Caco-2 (cell line): Measurements from ENCODE around the gene STARD3NL. TPM values are rescaled to one million over a fixed set of nuclear protein-coding genes. Genes with fewer than 3 reads are reported as not detected.

ENCODE experiments used
- BruUV-seq: library from RNA; stranded (reverse); fragments of 400-500 nt; replicated peaks from 2 replicates; lab custom pipeline; 2021; lab: Mats Ljungman, UMichigan
- CTCF ChIA-PET: fragments of 300-600 bp; sonication (Branson Sonifier 250); formaldehyde crosslinking; loops from one replicate; lab custom pipeline; 2022; ENCODE audit warnings: antibody characterized with exemption; lab: Charles Lee
- POLR2A ChIA-PET: fragments of 300-600 bp; sonication (Branson Sonifier 250); formaldehyde crosslinking; loops from one replicate; lab custom pipeline; 2022; ENCODE audit warnings: antibody characterized with exemption; lab: Charles Lee
- DNase-seq, 2 experiments: peaks; one replicate each; pipeline versions ENCODE4 v3.0.0 to v3.0.0-alpha.2; 2020 to 2022
- H3K27me3 ChIP-seq: replicated peaks from 2 replicates; pipeline ENCODE4 v1.6.0; 2011; ENCODE audit warnings: low read length; ENCODE audit not compliant: control insufficient read depth, insufficient read depth
- H3K36me3 ChIP-seq: 2 replicates; pipeline ENCODE4 v1.5.1; 2011; ENCODE audit warnings: low read length; ENCODE audit not compliant: control insufficient read depth, insufficient read depth
- H3K4me1 ChIP-seq: fragments of 250-450 bp; sonication (Bioruptor Pico); 2 replicates; pipeline ENCODE4 v1.5.1; 2020; ENCODE audit warnings: mild to moderate bottlenecking
- H3K4me3 ChIP-seq: 2 replicates; pipeline ENCODE4 v1.5.1; 2011; ENCODE audit warnings: low read depth, mild to moderate bottlenecking, control low read depth, low read length
- H3K9me3 ChIP-seq: fragments of 250-450 bp; sonication (Bioruptor Pico); 2 replicates; pipeline ENCODE4 v1.5.1; 2020; ENCODE audit warnings: mild to moderate bottlenecking, moderate library complexity
- H3K27ac Mint-ChIP-seq: one replicate; pipeline ENCODE4 v1.8.0; 2022; ENCODE audit warnings: mixed read lengths; ENCODE audit not compliant: unreplicated experiment
- H3K27me3 Mint-ChIP-seq: one replicate; pipeline ENCODE4 v1.8.0; 2022; ENCODE audit warnings: mixed read lengths; ENCODE audit not compliant: insufficient read depth, unreplicated experiment
- H3K36me3 Mint-ChIP-seq: one replicate; pipeline ENCODE4 v1.8.0; 2022; ENCODE audit warnings: mild to moderate bottlenecking, mixed read lengths; ENCODE audit not compliant: insufficient read depth, unreplicated experiment
- H3K4me1 Mint-ChIP-seq: one replicate; pipeline ENCODE4 v1.8.0; 2022; ENCODE audit warnings: low read depth, mixed read lengths; ENCODE audit not compliant: unreplicated experiment
- H3K4me3 Mint-ChIP-seq: one replicate; pipeline ENCODE4 v1.8.0; 2022; ENCODE audit warnings: mild to moderate bottlenecking, moderate library complexity, mixed read lengths; ENCODE audit not compliant: unreplicated experiment
- H3K9me3 Mint-ChIP-seq: one replicate; pipeline ENCODE4 v1.8.0; 2022; ENCODE audit warnings: mixed read lengths; ENCODE audit not compliant: unreplicated experiment
- intact Hi-C: fragments of 100-400 bp; cut with micrococcal nuclease; formaldehyde crosslinking; loops from one replicate; pipeline ENCODE4 v1.10.0; 2022; ENCODE audit not compliant: unreplicated experiment
- total RNA-seq: library from RNA; stranded (reverse); gene quantifications from 2 replicates; pipeline ENCODE4 v1.2.3, GENCODE V29; 2022
- TF ChIP-seq, protein P1 (sequence below), 2 experiments: fragments of 200-600 bp in 1 of 2; IDR thresholded peaks; 1 replicate in 1 of 2; 2 replicates in 1 of 2; pipeline versions ENCODE4 v1.5.1 to v1.8.0; 2011 to 2022; ENCODE audit warnings: antibody characterized with exemption in 1 of 2, control low read depth in 1 of 2, inconsistent platforms in 1 of 2, low read depth in 1 of 2, low read length in 1 of 2, mild to moderate bottlenecking in 1 of 2, moderate library complexity in 1 of 2; ENCODE audit not compliant: insufficient read depth in 1 of 2, severe bottlenecking in 1 of 2, unreplicated experiment in 1 of 2

Gene STARD3NL
- total RNA-seq, 1 experiment from 2014 or later: 32.6 TPM

DNA sequence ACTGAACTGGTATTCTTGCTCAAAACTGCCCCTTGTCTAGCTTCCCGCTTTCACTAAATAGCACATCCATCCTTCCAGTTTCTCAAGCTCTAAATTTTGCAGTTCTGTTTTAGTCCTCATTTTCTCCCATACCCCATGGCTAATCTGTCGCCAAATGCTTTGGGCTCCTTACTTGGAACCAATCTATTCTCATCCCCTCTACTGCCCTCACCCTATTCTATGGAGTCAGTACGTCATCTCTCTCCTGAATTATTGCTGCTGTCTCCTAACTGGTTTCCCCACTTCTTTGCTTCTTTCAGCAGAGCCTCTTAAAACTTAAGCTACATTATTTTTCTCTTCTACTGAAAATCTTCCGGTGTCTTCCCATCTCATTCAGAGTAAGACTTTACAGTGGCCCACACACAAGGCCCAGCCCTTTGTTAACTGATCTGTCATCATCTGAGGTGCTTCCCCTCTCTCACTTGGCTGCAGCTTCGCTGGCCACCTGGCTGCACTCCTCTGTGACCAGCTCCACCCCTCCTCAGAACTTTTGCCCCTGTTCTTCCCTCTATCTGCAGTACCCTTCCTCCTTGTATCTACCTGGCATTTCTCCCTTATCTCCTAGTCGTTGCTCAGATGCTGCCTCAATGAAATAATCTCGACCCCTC lies 9.9 kb downstream of the STARD3NL start:
- Histone ChIP-seq H3K36me3 (no peaks in the 10 kb centered on the region), H3K4me1 (peaks cover 12% of the 10 kb centered on the region), H3K9me3 (0 out of 2 replicates have a peak, but pooled peaks cover 4% of the 10 kb centered on the region), H3K4me3 (no peak overlapping the region), H3K27me3 (no peaks in the 10 kb centered on the region)
- H3K4me1 Mint-ChIP-seq: peaks cover 9% of the 10 kb centered on the region
- H3K27me3 Mint-ChIP-seq: no peaks in the 10 kb centered on the region
- ChIA-PET POLR2A (interaction anchor here (0.5 kb wide), 1 partner anchor 286 kb away, joined by 3 read pairs; no protein-coding TSS in a partner anchor), CTCF (interaction anchor here (0.8 kb wide), 1 partner anchor 10 kb away, joined by 3 read pairs; the partner anchor contains the start of gene STARD3NL)
- no TSS peak for BruUV-seq
- no peak overlapping the region for H3K27ac Mint-ChIP-seq
- peaks cover 17% of the 10 kb centered on the region for H3K9me3 Mint-ChIP-seq
- no peaks in the 10 kb centered on the region for H3K36me3 Mint-ChIP-seq
- no peak for DNase-seq
- no peak overlapping the region for H3K4me3 Mint-ChIP-seq
- intact Hi-C loops: no loop called here
- TF ChIP-seq, protein P1, sequence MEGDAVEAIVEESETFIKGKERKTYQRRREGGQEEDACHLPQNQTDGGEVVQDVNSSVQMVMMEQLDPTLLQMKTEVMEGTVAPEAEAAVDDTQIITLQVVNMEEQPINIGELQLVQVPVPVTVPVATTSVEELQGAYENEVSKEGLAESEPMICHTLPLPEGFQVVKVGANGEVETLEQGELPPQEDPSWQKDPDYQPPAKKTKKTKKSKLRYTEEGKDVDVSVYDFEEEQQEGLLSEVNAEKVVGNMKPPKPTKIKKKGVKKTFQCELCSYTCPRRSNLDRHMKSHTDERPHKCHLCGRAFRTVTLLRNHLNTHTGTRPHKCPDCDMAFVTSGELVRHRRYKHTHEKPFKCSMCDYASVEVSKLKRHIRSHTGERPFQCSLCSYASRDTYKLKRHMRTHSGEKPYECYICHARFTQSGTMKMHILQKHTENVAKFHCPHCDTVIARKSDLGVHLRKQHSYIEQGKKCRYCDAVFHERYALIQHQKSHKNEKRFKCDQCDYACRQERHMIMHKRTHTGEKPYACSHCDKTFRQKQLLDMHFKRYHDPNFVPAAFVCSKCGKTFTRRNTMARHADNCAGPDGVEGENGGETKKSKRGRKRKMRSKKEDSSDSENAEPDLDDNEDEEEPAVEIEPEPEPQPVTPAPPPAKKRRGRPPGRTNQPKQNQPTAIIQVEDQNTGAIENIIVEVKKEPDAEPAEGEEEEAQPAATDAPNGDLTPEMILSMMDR (IDR thresholded peaks at IDR 0.05; ENCODE audit: insufficient read depth in 1 of 2, low read depth in 1 of 2, low read length in 1 of 2, severe bottlenecking in 1 of 2, unreplicated experiment in 1 of 2): no peak

DNA sequence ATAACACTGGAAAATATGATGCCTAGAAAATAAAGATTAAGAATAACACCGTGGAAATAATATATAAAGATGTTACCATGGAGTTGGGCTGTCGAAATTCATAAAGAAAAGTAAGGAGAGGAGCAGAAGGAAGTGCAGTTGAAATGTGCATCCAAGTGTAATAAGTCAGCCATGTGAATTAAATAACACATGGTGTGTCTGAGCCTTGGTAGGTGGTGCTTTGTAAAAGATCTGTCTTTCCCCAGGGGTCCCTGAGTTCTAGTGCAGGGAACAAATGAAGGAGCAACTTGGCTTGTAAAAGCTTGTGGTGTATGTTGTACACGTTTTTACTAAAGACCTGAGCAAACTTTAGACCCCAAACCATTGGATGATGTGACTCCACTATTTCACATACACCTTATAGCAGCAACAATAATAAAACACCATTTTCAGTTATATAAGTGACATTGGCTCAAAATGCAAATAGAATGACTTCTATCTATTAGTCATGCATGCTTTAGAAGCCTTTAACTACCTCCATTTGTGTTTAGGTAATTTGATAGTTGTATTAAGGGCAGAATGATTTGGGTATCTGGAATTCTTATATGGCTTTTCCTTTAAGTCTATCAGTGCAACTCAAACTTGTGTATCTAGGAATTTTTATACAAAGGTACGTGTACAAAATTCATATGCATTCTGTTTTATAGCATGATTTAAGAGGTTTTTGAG lies 11.3 kb downstream of the STARD3NL start:
- Mint-ChIP-seq H3K27ac (no peak overlapping the region), H3K4me3 (no peak overlapping the region), H3K4me1 (peaks cover 9% of the 10 kb centered on the region), H3K27me3 (no peaks in the 10 kb centered on the region), H3K36me3 (no peaks in the 10 kb centered on the region), H3K9me3 (peaks cover 17% of the 10 kb centered on the region)
- Histone ChIP-seq H3K27me3 (no peaks in the 10 kb centered on the region), H3K36me3 (no peaks in the 10 kb centered on the region), H3K4me3 (no peak overlapping the region), H3K9me3 (0 out of 2 replicates have a peak, but pooled peaks cover 4% of the 10 kb centered on the region), H3K4me1 (peaks cover 12% of the 10 kb centered on the region)
- TF ChIP-seq, protein P1 (IDR thresholded peaks at IDR 0.05; ENCODE audit: insufficient read depth in 1 of 2, low read depth in 1 of 2, low read length in 1 of 2, severe bottlenecking in 1 of 2, unreplicated experiment in 1 of 2): no peak
- POLR2A ChIA-PET: no interaction called here
- DNase-seq: no peak
- intact Hi-C loops: no loop called here
- no TSS peak for BruUV-seq
- CTCF ChIA-PET: no interaction called here

DNA sequence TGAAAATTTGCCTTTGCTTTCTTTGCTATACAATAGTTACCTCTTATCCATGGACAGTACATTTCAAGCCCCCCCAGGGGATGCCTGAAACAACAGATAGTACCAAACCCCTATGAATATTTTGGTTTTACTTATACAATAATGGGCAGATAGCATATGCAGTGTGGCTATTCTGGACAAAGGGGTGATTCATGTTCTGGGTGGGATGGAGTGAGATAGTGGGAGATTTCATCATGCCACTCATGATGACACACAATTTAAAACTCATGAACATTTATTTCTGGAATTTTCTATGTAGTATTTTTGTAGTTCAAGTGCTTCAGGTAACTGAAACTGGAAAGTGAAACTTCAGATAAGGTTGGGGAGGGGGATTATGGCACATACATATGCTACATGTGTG lies 12.0 kb downstream of the STARD3NL start:
- BruUV-seq: no TSS peak
- Mint-ChIP-seq H3K36me3 (no peaks in the 10 kb centered on the region), H3K4me3 (no peak overlapping the region), H3K27me3 (no peaks in the 10 kb centered on the region), H3K4me1 (peaks cover 9% of the 10 kb centered on the region), H3K27ac (no peak overlapping the region), H3K9me3 (peaks cover 17% of the 10 kb centered on the region)
- Histone ChIP-seq H3K9me3 (0 out of 2 replicates have a peak, but pooled peaks cover 4% of the 10 kb centered on the region), H3K36me3 (no peaks in the 10 kb centered on the region), H3K4me3 (no peak overlapping the region), H3K27me3 (no peaks in the 10 kb centered on the region), H3K4me1 (peaks cover 10% of the 10 kb centered on the region)
- DNase-seq: no peak
- TF ChIP-seq, protein P1 (IDR thresholded peaks at IDR 0.05; ENCODE audit: insufficient read depth in 1 of 2, low read depth in 1 of 2, low read length in 1 of 2, severe bottlenecking in 1 of 2, unreplicated experiment in 1 of 2): no peak
- POLR2A ChIA-PET: no interaction called here
- CTCF ChIA-PET: no interaction called here
- intact Hi-C loops: no loop called here
